WERI-Rb-1 (cell line): ENCODE results near the gene ITFG2.

Experiments
- DNase-seq: peaks from one replicate; pipeline ENCODE4 v3.0.0-alpha.2; 2020
- H3K27ac ChIP-seq: fragments of 250-450 bp; sonication (Bioruptor Pico); 2 replicates; pipeline ENCODE4 v1.5.1; 2020; ENCODE audit warnings: mild to moderate bottlenecking, moderate library complexity
- H3K27me3 ChIP-seq: fragments of 250-450 bp; sonication (Bioruptor Pico); 2 replicates; pipeline ENCODE4 v1.5.1; 2021; ENCODE audit warnings: mild to moderate bottlenecking, low read depth, moderate library complexity; ENCODE audit not compliant: insufficient read depth, severe bottlenecking
- H3K36me3 ChIP-seq: fragments of 250-450 bp; sonication (Bioruptor Pico); 2 replicates; pipeline ENCODE4 v1.5.1; 2020; ENCODE audit warnings: mild to moderate bottlenecking, moderate library complexity
- H3K4me3 ChIP-seq: 2 replicates; pipeline ENCODE4 v1.5.1; 2011; ENCODE audit warnings: low read depth, mild to moderate bottlenecking, control low read depth, low read length
- H3K9me3 ChIP-seq: fragments of 250-450 bp; sonication (Bioruptor Pico); 2 replicates; pipeline ENCODE4 v1.5.1; 2021; ENCODE audit warnings: mild to moderate bottlenecking, moderate library complexity; ENCODE audit not compliant: severe bottlenecking
- CTCF ChIP-seq: IDR thresholded peaks from 2 replicates; pipeline ENCODE4 v1.5.1; 2011; ENCODE audit warnings: low read depth, mild to moderate bottlenecking, control low read depth, inconsistent platforms, low read length

The ITFG2 gene

GRCh38 chr12:2805143-2805520 lies 7.3 kb upstream of the ITFG2 start:
- DNase-seq = no peak
- no peak for TF ChIP-seq CTCF
- no peaks in the 10 kb centered on the region for H3K9me3 ChIP-seq
- H3K27me3 ChIP-seq = no peaks in the 10 kb centered on the region
- H3K27ac ChIP-seq = no peak overlapping the region
- no peak overlapping the region for H3K4me3 ChIP-seq
- peaks cover 56% of the 10 kb centered on the region for H3K36me3 ChIP-seq

- no peak for DNase-seq
- Histone ChIP-seq H3K27me3 (no peaks in the 10 kb centered on the region), H3K9me3 (no peaks in the 10 kb centered on the region), H3K27ac (no peak overlapping the region), H3K4me3 (no peak overlapping the region), H3K36me3 (peaks cover 40% of the 10 kb centered on the region)
- TF ChIP-seq CTCF = no peak
Observed at GRCh38 chr12:2806700-2807099, 5.8 kb upstream of the ITFG2 start.

GRCh38 chr12:2811801-2812200 lies 667 bp upstream of the ITFG2 start:
- no peaks in the 10 kb centered on the region for H3K27me3 ChIP-seq
- H3K9me3 ChIP-seq = no peaks in the 10 kb centered on the region
- peak overlapping the region; percentile 98; the same call in 1 of the 2 replicates for H3K27ac ChIP-seq
- TF ChIP-seq CTCF = no peak
- peak overlapping the region; percentile 81 for H3K4me3 ChIP-seq
- no peak for DNase-seq
- H3K36me3 ChIP-seq = peaks cover 8% of the 10 kb centered on the region

GRCh38 chr12:2813214-2814185 lies 1.0 kb downstream of the ITFG2 start:
- Histone ChIP-seq H3K9me3 (no peaks in the 10 kb centered on the region), H3K27ac (peak overlapping the region; percentile 98), H3K36me3 (peaks cover 16% of the 10 kb centered on the region), H3K4me3 (peak overlapping the region; percentile 81), H3K27me3 (no peaks in the 10 kb centered on the region)
- TF ChIP-seq CTCF = peak; percentile 55
- peak; percentile 73 for DNase-seq

- peaks cover 47% of the 10 kb centered on the region for H3K36me3 ChIP-seq
- no peaks in the 10 kb centered on the region for H3K27me3 ChIP-seq
- no peak for TF ChIP-seq CTCF
- no peak overlapping the region for H3K27ac ChIP-seq
- H3K9me3 ChIP-seq = no peaks in the 10 kb centered on the region
- H3K4me3 ChIP-seq = no peak overlapping the region
- DNase-seq = no peak
Observed at GRCh38 chr12:2819810-2820209, 7.3 kb downstream of the ITFG2 start.

GRCh38 chr12:2820432-2820831 lies 8.0 kb downstream of the ITFG2 start:
- no peak for DNase-seq
- H3K9me3 ChIP-seq = no peaks in the 10 kb centered on the region
- peak overlapping the region; percentile 43 for H3K27ac ChIP-seq
- H3K4me3 ChIP-seq = no peak overlapping the region
- H3K36me3 ChIP-seq = peaks cover 51% of the 10 kb centered on the region
- TF ChIP-seq CTCF = no peak
- no peaks in the 10 kb centered on the region for H3K27me3 ChIP-seq
